Erythroblast (primary cell): Measurements from ENCODE around the gene DEPP1.

Experiments used
- GATA1 ChIP-seq: IDR thresholded peaks from 2 replicates; pipeline ENCODE4 v1.6.1; 2011; ENCODE audit warnings: low read depth, mild to moderate bottlenecking, control low read depth, low read length, moderate library complexity
- POLR2A ChIP-seq: IDR thresholded peaks from 2 replicates; pipeline ENCODE4 v1.6.1; 2011; ENCODE audit warnings: mild to moderate bottlenecking, low read length

GRCh38 chr10:44993226-44993921, 14.8 kb upstream of the DEPP1 start:
- no peak for TF ChIP-seq POLR2A
- no peak for TF ChIP-seq GATA1
